GM18499 (cell line): Measurements from ENCODE around the gene PGM1.
A peak's percentile ranks its signal among the peaks of the same experiment; 100 is the strongest.

Source experiments
- ATAC-seq: cut with Tn5 transposase; IDR thresholded peaks from one replicate; pipeline ENCODE4 v1.9.1; 2021; ENCODE audit warnings: moderate number of reproducible peaks; ENCODE audit not compliant: insufficient read depth, unreplicated experiment

The PGM1 gene

GRCh38 chr1:63662056-63662836 lies 69.0 kb downstream of the PGM1 start:
- ATAC-seq, result no peak

DNA sequence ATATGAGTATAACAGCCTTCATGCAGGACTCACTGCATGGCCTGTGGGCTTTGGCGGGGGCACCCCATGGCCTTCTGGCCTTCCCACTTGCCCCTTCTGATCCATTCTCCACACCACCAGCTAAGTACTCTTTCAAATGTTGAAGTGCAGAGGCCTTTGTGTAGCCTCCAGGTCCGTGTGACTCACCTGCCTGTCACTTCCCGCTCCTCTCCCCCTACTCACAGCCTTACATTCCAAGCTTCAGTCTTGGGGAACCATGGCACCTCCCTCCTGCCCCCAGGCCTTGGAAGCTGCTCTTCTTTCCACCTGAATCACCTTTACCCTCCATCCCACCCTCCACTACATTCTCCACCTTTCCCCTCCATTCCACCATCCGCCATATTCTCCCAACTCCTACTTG lies 69.6 kb downstream of the PGM1 start:
- no peak for ATAC-seq

DNA sequence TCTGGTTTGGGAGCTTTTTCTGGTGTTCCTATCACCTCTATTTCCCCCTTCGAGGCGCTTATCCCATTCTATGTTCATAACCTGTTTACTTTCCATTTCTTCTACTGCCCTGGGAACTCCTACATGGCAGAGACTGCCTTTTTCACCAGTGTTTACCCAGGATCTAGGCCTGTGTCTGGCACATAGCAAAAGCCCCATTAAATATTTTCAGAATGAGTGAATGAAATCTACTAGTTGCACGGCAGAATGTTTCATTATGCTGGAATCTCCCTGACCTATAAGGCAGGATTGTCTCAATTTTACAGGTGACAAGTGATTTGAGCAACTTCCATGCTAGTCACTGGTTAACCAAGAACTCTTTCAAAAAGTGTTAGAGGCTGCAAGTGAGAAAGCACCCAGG lies 70.1 kb downstream of the PGM1 start:
- ATAC-seq, result no peak

DNA sequence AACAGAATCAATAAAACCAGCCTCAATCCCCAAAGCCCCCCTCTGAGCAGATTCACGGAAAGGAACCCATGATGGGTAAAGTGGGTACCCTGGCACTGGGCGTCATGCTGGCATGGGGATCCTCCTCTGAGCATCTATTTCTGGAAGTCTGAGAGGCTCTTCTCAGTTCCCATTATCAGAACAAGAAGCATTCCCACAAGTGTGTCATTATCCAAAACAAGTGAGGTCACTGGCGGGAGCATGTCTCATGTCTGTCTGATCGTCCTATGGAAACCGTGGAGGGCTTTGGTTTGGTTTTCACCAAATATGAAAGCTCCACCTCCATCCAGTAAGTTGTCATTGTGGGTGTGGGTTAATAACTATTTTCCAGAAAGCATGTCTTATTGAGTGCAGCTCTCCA lies 70.7 kb downstream of the PGM1 start:
- no peak for ATAC-seq

- no peak for ATAC-seq
Observed at GRCh38 chr1:63664742-63665141, 71.5 kb downstream of the PGM1 start.

DNA sequence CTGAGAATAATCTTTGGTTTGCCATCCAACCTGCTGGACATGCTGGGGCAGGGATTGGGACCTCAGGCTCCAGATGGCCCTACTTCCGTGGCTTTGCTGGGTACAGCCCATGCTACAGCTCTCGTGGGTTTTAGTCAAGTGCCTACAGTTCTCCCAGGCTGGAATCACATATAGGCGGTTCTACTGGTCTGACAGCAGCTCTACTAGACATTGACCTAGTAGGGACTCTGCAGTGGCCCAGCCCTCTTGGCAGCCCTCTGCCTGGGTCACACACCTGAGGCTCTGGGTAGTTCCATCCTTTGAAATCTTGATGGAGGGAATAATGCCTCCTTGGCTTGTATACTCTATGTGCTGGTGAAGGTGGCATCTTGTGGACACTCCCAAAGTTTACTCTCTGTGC lies 72.2 kb downstream of the PGM1 start:
- no peak for ATAC-seq

GRCh38 chr1:63665824-63666223 lies 72.6 kb downstream of the PGM1 start:
- no peak for ATAC-seq

- no peak for ATAC-seq
Observed at GRCh38 chr1:63668298-63668697, 75.1 kb downstream of the PGM1 start.

DNA sequence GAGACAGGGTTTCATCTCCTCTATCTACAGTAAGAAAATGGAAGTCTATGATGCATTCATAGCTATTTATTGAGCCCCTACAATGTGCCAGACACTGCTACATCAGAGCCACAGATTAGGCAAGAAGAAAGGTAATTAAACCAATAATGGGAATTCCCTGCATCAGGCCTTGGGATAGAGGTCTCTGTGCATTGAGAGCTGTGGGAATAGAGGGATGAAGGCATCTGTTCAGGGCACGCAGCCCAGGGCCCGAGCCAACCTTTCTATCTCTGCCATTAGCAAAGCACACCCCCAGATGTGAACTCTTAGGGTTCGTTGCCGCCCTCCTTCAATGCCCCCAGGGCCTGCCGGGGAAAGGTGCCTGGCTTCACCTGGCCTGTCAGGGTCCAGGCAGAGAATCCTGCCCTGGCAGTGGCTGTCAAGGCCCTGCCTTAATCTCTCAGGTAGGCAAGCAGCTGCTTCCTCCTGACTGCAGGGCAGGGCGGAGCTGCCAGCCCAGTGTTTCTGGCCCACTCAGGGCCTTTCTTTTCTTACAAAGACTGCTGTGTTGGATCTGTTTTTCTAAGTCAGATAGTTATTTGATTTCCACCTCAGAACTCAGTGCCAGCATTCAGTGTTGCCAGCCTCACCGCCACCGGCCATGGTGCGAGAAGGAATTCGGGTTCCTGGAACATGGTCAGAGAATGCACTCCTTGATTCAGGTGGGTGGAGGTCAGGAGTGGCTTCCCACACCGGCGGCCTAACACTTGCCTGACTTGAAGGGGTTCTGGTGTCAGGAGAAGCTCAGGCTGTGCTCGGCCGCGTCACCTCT lies 76.1 kb downstream of the PGM1 start:
- ATAC-seq, result no peak

GRCh38 chr1:63670164-63670563 lies 77.0 kb downstream of the PGM1 start:
- ATAC-seq, result no peak

DNA sequence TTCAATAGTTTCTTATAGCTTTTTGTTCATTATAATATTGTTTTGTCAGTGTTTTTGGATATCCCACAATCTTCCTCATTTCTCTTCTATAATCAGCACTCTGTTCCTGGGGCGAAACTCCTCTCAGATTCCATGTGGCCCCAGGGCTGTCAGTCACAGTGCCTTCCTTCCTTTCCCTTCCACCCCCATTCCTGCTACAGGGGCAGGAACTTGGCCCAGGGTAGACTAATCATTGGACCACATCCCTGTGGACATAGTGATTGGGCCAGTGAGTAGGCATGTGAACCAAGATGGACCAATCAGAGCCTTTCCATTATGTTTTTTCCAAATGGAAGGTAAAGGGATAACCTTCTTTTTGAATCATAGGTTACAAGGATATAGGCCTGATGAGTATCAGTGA lies 78.3 kb downstream of the PGM1 start:
- ATAC-seq, result no peak

- ATAC-seq, result peak; percentile 49
Observed at GRCh38 chr1:63674238-63674864, 81.1 kb downstream of the PGM1 start.

GRCh38 chr1:63674865-63675419 lies 81.7 kb downstream of the PGM1 start:
- no peak for ATAC-seq

GRCh38 chr1:63675420-63675931 lies 82.3 kb downstream of the PGM1 start:
- ATAC-seq, result no peak

DNA sequence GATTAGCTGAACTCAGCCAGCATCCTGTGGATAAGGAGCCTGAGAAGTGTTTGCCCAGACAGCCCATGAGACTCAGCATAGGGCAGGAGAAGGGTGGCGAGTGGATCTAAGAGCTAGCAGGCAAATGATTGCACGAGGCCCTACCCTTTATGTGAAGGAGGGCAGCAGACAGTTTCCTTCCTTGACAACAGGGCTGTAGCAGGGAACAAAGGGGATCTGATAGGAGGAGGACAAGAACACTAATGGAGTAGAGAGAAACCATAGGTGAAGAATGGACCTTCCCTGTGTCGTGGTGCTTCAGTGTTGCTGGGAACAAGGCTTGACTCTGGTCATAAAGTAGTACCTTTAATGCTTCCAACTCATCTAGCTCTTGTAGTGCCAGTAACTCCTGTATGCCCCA lies 84.3 kb downstream of the PGM1 start:
- no peak for ATAC-seq

GRCh38 chr1:63678200-63678599 lies 85.0 kb downstream of the PGM1 start:
- no peak for ATAC-seq

- no peak for ATAC-seq
Observed at GRCh38 chr1:63679076-63679475, 85.9 kb downstream of the PGM1 start.

GRCh38 chr1:63679589-63679988 lies 86.4 kb downstream of the PGM1 start:
- no peak for ATAC-seq

GRCh38 chr1:63682936-63683335 lies 89.7 kb downstream of the PGM1 start:
- ATAC-seq, result no peak

GRCh38 chr1:63683759-63684158 lies 90.5 kb downstream of the PGM1 start:
- no peak for ATAC-seq

DNA sequence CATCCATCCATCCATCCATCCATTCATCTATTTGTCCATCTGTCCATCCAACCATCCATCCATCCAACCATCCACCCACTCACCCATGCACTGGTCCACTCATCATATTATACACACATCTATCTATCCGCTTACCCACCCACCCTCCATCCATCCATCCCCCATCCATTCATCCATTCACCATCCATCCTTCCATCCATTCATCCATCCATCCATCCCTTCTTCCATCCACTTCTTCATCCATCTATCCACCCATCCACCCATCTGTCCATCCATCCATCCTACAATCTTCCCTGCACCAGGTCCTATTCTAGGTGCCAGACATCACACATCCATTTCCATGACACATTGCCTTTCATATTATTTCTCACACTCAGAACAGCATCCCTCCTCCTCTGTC lies 93.5 kb downstream of the PGM1 start:
- ATAC-seq, result no peak
